K562 (cell line): Measurements from ENCODE around the gene HDAC1. TPM values are rescaled to one million over a fixed set of nuclear protein-coding genes. Genes with fewer than 3 reads are reported as not detected.
A peak's percentile ranks its signal among the peaks of the same experiment; 100 is the strongest.

Experiments
- ATF7 ChIP-seq: fragments of 450-650 bp; IDR thresholded peaks from 2 replicates; pipeline ENCODE4 v1.7.1; 2014; ENCODE audit warnings: mild to moderate bottlenecking, moderate library complexity
- BCLAF1 ChIP-seq, 2 experiments: fragments of 450-650 bp in 1 of 2; IDR thresholded peaks; 2 replicates each; pipeline ENCODE4 v1.6.1; 2011 to 2017; ENCODE audit warnings: low read depth in 2 of 2, antibody characterized with exemption in 1 of 2, borderline replicate concordance in 1 of 2, low read length in 1 of 2, mild to moderate bottlenecking in 1 of 2, mixed read lengths in 1 of 2; ENCODE audit not compliant: control insufficient read depth in 1 of 2
- CBFB ChIP-seq: sonication (generic); formaldehyde crosslinking; IDR thresholded peaks from 2 replicates; pipeline ENCODE4 v1.4.0; 2020; ENCODE audit warnings: mild to moderate bottlenecking, missing genetic modification reagents
- CCAR2 ChIP-seq: fragments of 200-400 bp; formaldehyde crosslinking; IDR thresholded peaks from 2 replicates; pipeline ENCODE4 v1.6.1; 2017; ENCODE audit warnings: mild to moderate bottlenecking, low read depth, low read length
- CCNT2 ChIP-seq: IDR thresholded peaks from 2 replicates; pipeline ENCODE4 v1.6.1; 2011; ENCODE audit warnings: borderline replicate concordance, low read depth, mild to moderate bottlenecking, moderate library complexity, mixed read lengths, low read length; ENCODE audit not compliant: insufficient read length; ENCODE audit errors: extremely low read depth
- CXXC5 ChIP-seq: fragments of 250-450 bp; sonication (Bioruptor Pico); IDR thresholded peaks from 2 replicates; pipeline ENCODE4 v1.8.0; 2022; ENCODE audit warnings: inconsistent platforms, mild to moderate bottlenecking, moderate library complexity
- DPF2 ChIP-seq: fragments of 450-650 bp; IDR thresholded peaks from 2 replicates; pipeline ENCODE4 v1.6.1; 2016
- GATA2 ChIP-seq: sonication (generic); formaldehyde crosslinking; IDR thresholded peaks from 2 replicates; pipeline ENCODE4 v1.4.0; 2020; ENCODE audit warnings: mild to moderate bottlenecking, missing genetic modification reagents
- ILK ChIP-seq: fragments of 450-650 bp; IDR thresholded peaks from 2 replicates; pipeline ENCODE4 v1.6.1; 2016; ENCODE audit warnings: missing genetic modification characterization, low read depth, mild to moderate bottlenecking, missing compliant biosample characterization, moderate library complexity, borderline replicate concordance
- KAT8 ChIP-seq: fragments of 450-650 bp; IDR thresholded peaks from 2 replicates; pipeline ENCODE4 v1.6.1; 2016; ENCODE audit warnings: low read depth, mild to moderate bottlenecking
- NUFIP1 ChIP-seq: fragments of 450-650 bp; IDR thresholded peaks from 2 replicates; pipeline ENCODE4 v1.6.1; 2018; ENCODE audit not compliant: partially characterized antibody
- PHB2 ChIP-seq: fragments of 450-650 bp; IDR thresholded peaks from 2 replicates; pipeline ENCODE4 v1.6.1; 2017; ENCODE audit warnings: low read depth
- SRSF9 ChIP-seq: fragments of 200-400 bp; formaldehyde crosslinking; IDR thresholded peaks from 2 replicates; pipeline ENCODE4 v1.6.1; 2017; ENCODE audit warnings: low read depth, low read length, borderline replicate concordance
- TEAD1 ChIP-seq, 2 experiments: fragments of 450-650 bp in 1 of 2; sonication (generic) in 1 of 2; formaldehyde crosslinking; IDR thresholded peaks; 2 replicates each; pipeline versions ENCODE4 v1.4.0 to v1.8.0; 2020 to 2022; ENCODE audit warnings: mild to moderate bottlenecking in 2 of 2, missing genetic modification reagents in 1 of 2
- TFE3 ChIP-seq: fragments of 450-650 bp; formaldehyde crosslinking; IDR thresholded peaks from 2 replicates; pipeline ENCODE4 v1.4.0; 2020; ENCODE audit warnings: mild to moderate bottlenecking, mixed read lengths
- UBTF ChIP-seq, 2 experiments: IDR thresholded peaks; 2 replicates each; pipeline ENCODE4 v1.6.1; 2012; ENCODE audit warnings: improper control_type of control experiment in 2 of 2, low read depth in 2 of 2, low read length in 2 of 2, borderline replicate concordance in 1 of 2
- VEZF1 ChIP-seq: fragments of 200-800 bp; sonication (Bioruptor generic); IDR thresholded peaks from 2 replicates; pipeline ENCODE4 v1.6.1; 2017; ENCODE audit warnings: missing genetic modification characterization, missing compliant biosample characterization
- XRCC5 ChIP-seq: fragments of 200-400 bp; formaldehyde crosslinking; IDR thresholded peaks from 2 replicates; pipeline ENCODE4 v1.6.1; 2017; ENCODE audit warnings: low read depth, mild to moderate bottlenecking, low read length
- ZNF507 ChIP-seq: conservative IDR thresholded peaks from 2 replicates; pipeline ENCODE4 v1.6.1; 2017; ENCODE audit warnings: missing genetic modification characterization, missing compliant biosample characterization
- polyA plus RNA-seq, 8 experiments: library from polyadenylated mRNA; depleted of rRNA in 4 of 8; stranded (reverse) in 5 of 8; unstranded in 3 of 8; fragments of >200 nt; fragmentation: Nextera tagmentation in 2 of 8; fragmentation: Illumina TruSeq in 1 of 8; extraction: Ambion mirVana in 2 of 8; extraction: Trizol in 1 of 8; gene quantifications; 2 replicates each; pipeline versions ENCODE4 v1.2.1 to v1.2.3, GENCODE V29; 2011 to 2014; ENCODE audit warnings: inconsistent platforms in 1 of 8, missing spikeins in 1 of 8
- total RNA-seq, 7 experiments: library from RNA; depleted of rRNA in 6 of 7; stranded (reverse); fragments of >200 nt in 6 of 7; fragmentation: Illumina TruSeq in 2 of 7; extraction: Trizol in 2 of 7; gene quantifications; 2 replicates each; pipeline versions ENCODE4 v1.2.1 to v1.2.3, GENCODE V29; 2011 to 2021; ENCODE audit warnings: low replicate concordance in 1 of 7

Gene HDAC1
- total and polyA plus RNA-seq, 9 of the 15 experiments (the other 6 are each of a cell fraction or from before 2014, with no cell fraction given), result 169 to 384 (median 193) TPM

- TF ChIP-seq TFE3 (CRISPR knock-in tag) (no peak), XRCC5 (no peak), CBFB (no peak), DPF2 (peak; percentile 35; the same call in 1 of the 2 replicates), ILK (tag) (no peak), NUFIP1 (no peak), BCLAF1 (IDR thresholded peaks at IDR 0.05; ENCODE audit: borderline replicate concordance in 1 of 2, control insufficient read depth in 1 of 2, low read depth in 2 of 2, low read length in 1 of 2) (no peak), CCAR2 (no peak), GATA2 (CRISPR knock-in tag) (no peak), KAT8 (no peak), CXXC5 (no peak), PHB2 (peak; percentile 22; the same call in 1 of the 2 replicates), CCNT2 (no peak), UBTF (IDR thresholded peaks at IDR 0.05; ENCODE audit: borderline replicate concordance in 1 of 2, low read depth in 2 of 2, low read length in 2 of 2) (no peak), ZNF507 (no peak), SRSF9 (no peak), TEAD1 (CRISPR knock-in tag; IDR thresholded peaks at IDR 0.05) (no peak), ATF7 (no peak), VEZF1 (CRISPR knock-in tag) (peak; percentile 17; the same call in 1 of the 2 replicates)
Observed at GRCh38 chr1:32272557-32273390, 19.1 kb upstream of the HDAC1 start (continued).
